Lower leg skin (tissue), 4 donors: ENCODE measurements around the gene JARID2. TPM values are rescaled to one million over a fixed set of nuclear protein-coding genes. Genes with fewer than 3 reads are reported as not detected.
A peak's percentile ranks its signal among the peaks of the same experiment; 100 is the strongest.

Experiments used
- DNase-seq, 2 donors: peaks; one replicate each; pipeline ENCODE4 v3.0.0-alpha.2; 2019; ENCODE audit warnings: low spot score in 2 of 2
- H3K4me3 ChIP-seq: fragments of 200-600 bp; sonication (generic); 2 replicates; pipeline ENCODE4 v1.5.1; 2017; ENCODE audit warnings: mild to moderate bottlenecking, low read depth; ENCODE audit not compliant: poor library complexity, severe bottlenecking
- POLR2A ChIP-seq, 2 donors: fragments of 450-650 bp; IDR thresholded peaks; one replicate each; pipeline ENCODE4 v1.6.1; 2016 to 2017; ENCODE audit warnings: antibody characterized with exemption in 2 of 2, mild to moderate bottlenecking in 1 of 2, moderate library complexity in 1 of 2
- WGBS, 2 donors: methylation state at CpG; one replicate each; pipeline ENCODE4 v1.1.5; 2018; 5-methylcytosine and 5-hydroxymethylcytosine counted together
- intact Hi-C: fragments of 100-400 bp; cut with DNase I; formaldehyde crosslinking; loops from one replicate; pipeline ENCODE4 v1.15.0; 2023; ENCODE audit warnings: low total_unique reads
- total RNA-seq, 4 donors: library from RNA; depleted of rRNA; stranded (reverse); fragments of >200 nt; gene quantifications; one replicate each; pipeline ENCODE4 v1.1.0, GENCODE V29; 2016
- TF ChIP-seq, protein P1 (sequence below), 3 donors: fragments of 450-650 bp; IDR thresholded peaks; one replicate each; pipeline ENCODE4 v1.5.1; 2016; ENCODE audit warnings: antibody characterized with exemption in 3 of 3, mild to moderate bottlenecking in 3 of 3, moderate library complexity in 2 of 3

The JARID2 gene
- total RNA-seq, 4 donors from 2014 or later, result 17.9 to 24.2 (median 21.6) TPM

DNA sequence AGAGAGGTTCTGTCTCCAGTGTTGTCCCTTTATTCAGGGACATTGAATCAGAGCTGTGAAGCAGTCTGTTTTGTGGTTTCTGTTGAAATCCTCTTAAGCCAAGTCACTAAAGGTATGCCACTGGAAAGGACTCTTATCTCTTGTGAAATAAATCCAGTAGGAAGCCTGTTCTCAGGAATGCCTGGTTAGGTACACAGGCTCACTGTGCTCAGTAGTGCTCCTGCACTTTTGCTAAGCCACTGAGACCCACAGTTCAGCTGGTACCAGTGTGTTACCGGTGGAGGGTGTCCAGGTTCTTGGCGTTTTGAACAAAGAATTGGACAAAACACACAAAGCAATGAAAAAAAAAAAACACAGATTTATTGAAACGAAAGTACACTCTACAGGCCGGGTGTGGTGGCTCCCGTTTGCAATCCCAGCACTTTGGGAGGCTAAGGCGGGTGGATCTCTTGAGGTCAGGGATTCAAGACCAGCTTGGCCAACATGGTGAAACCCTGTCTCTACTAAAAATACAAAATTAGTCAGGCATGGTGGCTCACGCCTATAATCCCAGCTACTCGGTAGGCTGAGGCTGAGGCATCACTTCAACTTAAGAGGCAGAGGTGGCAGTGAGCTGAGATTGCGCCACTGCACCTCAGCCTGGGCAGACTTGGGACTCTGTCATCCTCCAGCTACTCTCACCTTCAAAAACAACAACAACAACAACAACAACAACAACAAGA, 186.1 kb downstream of the JARID2 start:
- no peak for TF ChIP-seq POLR2A (IDR thresholded peaks at IDR 0.05)
- TF ChIP-seq, protein P1, sequence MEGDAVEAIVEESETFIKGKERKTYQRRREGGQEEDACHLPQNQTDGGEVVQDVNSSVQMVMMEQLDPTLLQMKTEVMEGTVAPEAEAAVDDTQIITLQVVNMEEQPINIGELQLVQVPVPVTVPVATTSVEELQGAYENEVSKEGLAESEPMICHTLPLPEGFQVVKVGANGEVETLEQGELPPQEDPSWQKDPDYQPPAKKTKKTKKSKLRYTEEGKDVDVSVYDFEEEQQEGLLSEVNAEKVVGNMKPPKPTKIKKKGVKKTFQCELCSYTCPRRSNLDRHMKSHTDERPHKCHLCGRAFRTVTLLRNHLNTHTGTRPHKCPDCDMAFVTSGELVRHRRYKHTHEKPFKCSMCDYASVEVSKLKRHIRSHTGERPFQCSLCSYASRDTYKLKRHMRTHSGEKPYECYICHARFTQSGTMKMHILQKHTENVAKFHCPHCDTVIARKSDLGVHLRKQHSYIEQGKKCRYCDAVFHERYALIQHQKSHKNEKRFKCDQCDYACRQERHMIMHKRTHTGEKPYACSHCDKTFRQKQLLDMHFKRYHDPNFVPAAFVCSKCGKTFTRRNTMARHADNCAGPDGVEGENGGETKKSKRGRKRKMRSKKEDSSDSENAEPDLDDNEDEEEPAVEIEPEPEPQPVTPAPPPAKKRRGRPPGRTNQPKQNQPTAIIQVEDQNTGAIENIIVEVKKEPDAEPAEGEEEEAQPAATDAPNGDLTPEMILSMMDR (IDR thresholded peaks at IDR 0.05), result no peak
- intact Hi-C loops, result no loop called here

DNA sequence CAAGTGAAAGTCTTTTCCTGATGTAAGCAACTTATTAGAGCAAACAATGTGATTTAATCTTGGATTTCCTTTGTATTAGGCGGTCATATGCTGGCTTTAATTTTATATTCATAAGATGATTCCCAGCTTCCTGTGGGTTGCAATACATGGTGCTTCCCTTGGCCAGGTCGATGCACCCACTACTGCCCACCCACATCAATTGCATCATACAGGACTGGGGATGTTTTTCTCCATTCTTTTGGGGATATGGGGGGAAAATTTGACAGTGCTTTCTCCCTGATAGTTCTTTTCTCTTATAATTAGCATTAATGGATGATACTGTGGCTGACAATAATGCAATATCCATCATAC, 187.6 kb downstream of the JARID2 start:
- TF ChIP-seq, protein P1 (IDR thresholded peaks at IDR 0.05), result no peak
- no peak for TF ChIP-seq POLR2A (IDR thresholded peaks at IDR 0.05)
- 44% methylated on average over 2 of the region's 2 CpGs for WGBS, 2 donors
- H3K4me3 ChIP-seq, result no peak overlapping the region
- intact Hi-C loops, result no loop called here
- DNase-seq, result peak in 1 of 2 donors; percentile 8

More for the DNA sequence above, 186.1 kb downstream of the JARID2 start:
- no peak overlapping the region for H3K4me3 ChIP-seq
- WGBS, 2 donors, result 50 to 57% methylated on average over 9 of the region's 9 CpGs
- peak in 1 of 2 donors; percentile 32 for DNase-seq

DNA sequence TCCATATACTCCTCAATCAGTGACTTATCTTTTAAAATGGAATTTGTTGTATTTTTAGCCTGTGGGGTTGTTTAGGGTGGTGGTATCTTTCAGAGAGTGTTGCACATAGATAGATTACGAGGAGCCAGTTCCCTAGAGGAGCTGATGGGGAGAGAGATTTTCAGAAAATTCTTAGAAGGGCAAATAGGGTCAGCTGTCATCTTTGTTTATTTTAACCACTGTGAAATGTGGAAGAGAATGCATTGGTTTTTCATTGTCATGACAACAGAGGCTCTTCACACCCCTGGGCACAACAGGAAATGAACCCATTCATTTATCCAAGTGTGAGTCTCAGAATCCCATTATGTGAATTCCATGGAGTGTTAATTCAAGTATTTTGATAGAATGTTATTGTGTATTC, 188.4 kb downstream of the JARID2 start:
- 81 to 84% methylated on average over 1 of the region's 1 CpG for WGBS, 2 donors
- TF ChIP-seq POLR2A (IDR thresholded peaks at IDR 0.05), result no peak
- TF ChIP-seq, protein P1 (IDR thresholded peaks at IDR 0.05), result no peak
- no peak overlapping the region for H3K4me3 ChIP-seq
- peak in 1 of 2 donors; percentile 8 for DNase-seq
- intact Hi-C loops, result no loop called here

DNA sequence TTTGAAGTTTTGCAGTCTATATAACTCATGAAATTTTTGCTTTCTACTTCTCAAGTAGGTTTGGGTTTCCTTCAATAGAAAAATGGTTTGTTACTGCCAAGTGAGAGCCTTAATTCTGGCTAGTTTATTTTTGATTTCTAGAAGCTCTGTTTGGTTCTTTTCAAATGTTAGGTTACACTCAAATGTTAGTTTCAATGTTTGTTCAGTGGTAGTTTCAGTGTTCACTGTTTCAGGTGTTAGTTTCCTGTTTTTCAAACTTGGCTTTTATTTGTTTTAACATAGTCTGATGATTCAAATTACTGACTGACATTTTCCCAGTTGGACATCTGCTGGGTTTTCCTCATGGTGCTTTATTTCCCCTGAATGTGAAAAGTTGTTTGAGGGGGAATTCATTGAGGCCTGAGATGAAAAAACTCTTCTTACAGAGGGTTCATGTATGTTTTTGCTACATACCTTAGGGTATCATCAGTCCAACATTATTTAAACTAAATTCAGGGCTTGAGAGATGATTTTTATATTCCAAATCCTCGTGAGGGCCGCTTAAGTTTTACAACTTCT, 189.0 kb downstream of the JARID2 start:
- 94 to 100% methylated on average over 2 of the region's 2 CpGs for WGBS, 2 donors
- TF ChIP-seq, protein P1 (IDR thresholded peaks at IDR 0.05), result no peak
- TF ChIP-seq POLR2A (IDR thresholded peaks at IDR 0.05), result no peak
- no peak overlapping the region for H3K4me3 ChIP-seq
- intact Hi-C loops, result no loop called here
- no peak for DNase-seq

DNA sequence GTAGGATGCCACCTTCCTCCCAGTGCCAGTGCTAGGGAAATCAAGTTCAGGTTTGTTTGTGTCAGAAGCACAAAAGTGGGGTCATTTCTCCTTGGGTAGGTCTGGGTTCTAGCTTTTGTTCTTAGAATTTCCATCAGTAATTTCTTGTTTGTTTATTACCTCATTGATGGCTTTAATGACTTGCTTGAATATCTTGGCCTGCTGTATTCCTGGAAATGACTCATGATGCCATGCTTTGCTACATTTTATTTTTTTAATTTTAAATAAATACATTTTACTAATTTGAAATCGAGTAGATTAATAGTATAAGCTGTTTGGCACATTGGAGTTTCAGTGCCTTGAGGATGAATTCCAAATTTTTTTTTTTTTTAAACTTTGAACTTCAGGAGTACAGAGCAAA, 189.6 kb downstream of the JARID2 start:
- no peak for DNase-seq
- intact Hi-C loops, result no loop called here
- no peak overlapping the region for H3K4me3 ChIP-seq
- TF ChIP-seq POLR2A (IDR thresholded peaks at IDR 0.05), result no peak
- TF ChIP-seq, protein P1 (IDR thresholded peaks at IDR 0.05), result no peak
- WGBS, 2 donors, result 57 to 77% methylated on average over 1 of the region's 1 CpG
